OCI-LY3 (cell line): ENCODE measurements around the gene MINK1.

Source experiments
- EZH2phosphoT487 ChIP-seq: fragments of 200-600 bp; shearing (Covaris generic); IDR thresholded peaks from 2 replicates; pipeline ENCODE4 v1.6.1; 2018; ENCODE audit warnings: antibody characterized with exemption, mixed run types, low read depth
- TF ChIP-seq, protein P1 (sequence below): fragments of 200-600, 300-600 bp; sonication (generic); IDR thresholded peaks from 2 replicates; pipeline ENCODE4 v1.5.1; 2014; ENCODE audit warnings: antibody characterized with exemption, low read length, low read depth

GRCh38 chr17:4892499-4893221 is 59.5 kb downstream of the MINK1 start:
- TF ChIP-seq, protein P1, sequence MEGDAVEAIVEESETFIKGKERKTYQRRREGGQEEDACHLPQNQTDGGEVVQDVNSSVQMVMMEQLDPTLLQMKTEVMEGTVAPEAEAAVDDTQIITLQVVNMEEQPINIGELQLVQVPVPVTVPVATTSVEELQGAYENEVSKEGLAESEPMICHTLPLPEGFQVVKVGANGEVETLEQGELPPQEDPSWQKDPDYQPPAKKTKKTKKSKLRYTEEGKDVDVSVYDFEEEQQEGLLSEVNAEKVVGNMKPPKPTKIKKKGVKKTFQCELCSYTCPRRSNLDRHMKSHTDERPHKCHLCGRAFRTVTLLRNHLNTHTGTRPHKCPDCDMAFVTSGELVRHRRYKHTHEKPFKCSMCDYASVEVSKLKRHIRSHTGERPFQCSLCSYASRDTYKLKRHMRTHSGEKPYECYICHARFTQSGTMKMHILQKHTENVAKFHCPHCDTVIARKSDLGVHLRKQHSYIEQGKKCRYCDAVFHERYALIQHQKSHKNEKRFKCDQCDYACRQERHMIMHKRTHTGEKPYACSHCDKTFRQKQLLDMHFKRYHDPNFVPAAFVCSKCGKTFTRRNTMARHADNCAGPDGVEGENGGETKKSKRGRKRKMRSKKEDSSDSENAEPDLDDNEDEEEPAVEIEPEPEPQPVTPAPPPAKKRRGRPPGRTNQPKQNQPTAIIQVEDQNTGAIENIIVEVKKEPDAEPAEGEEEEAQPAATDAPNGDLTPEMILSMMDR: no peak
- TF ChIP-seq EZH2phosphoT487: no peak
